A673 (cell line): ENCODE measurements around the gene ZNF142. TPM values are rescaled to one million over a fixed set of nuclear protein-coding genes. Genes with fewer than 3 reads are reported as not detected.

Experiments used
- BruUV-seq: library from RNA; stranded (reverse); fragments of 400-500 nt; replicated peaks from 2 replicates; lab custom pipeline; 2021; lab: Mats Ljungman, UMichigan
- CTCF ChIA-PET: fragments of 300-600 bp; sonication (Branson Sonifier 250); formaldehyde crosslinking; loops from one replicate; lab custom pipeline; 2022; ENCODE audit warnings: antibody characterized with exemption; lab: Charles Lee
- POLR2A ChIA-PET: fragments of 300-600 bp; sonication (Branson Sonifier 250); formaldehyde crosslinking; loops from one replicate; lab custom pipeline; 2022; ENCODE audit warnings: antibody characterized with exemption; ENCODE audit not compliant: low non-redundant PET; lab: Charles Lee
- DNase-seq: peaks from one replicate; pipeline ENCODE4 v3.0.0-alpha.2; 2015; ENCODE audit warnings: low spot score
- H3K27ac ChIP-seq: fragments of 200-600 bp; sonication (generic); 2 replicates; pipeline ENCODE4 v1.5.1; 2016; ENCODE audit warnings: mixed run types, low read depth, mild to moderate bottlenecking, mixed read lengths, antibody characterized with exemption, low read length; ENCODE audit not compliant: poor library complexity, severe bottlenecking
- H3K27me3 ChIP-seq: fragments of 200-600 bp; sonication (generic); replicated peaks from 2 replicates; pipeline ENCODE4 v1.6.1; 2017; ENCODE audit warnings: mixed run types, low read depth, mild to moderate bottlenecking, mixed read lengths, antibody characterized with exemption, low read length; ENCODE audit not compliant: insufficient read depth, poor library complexity
- H3K36me3 ChIP-seq: fragments of 200-600 bp; sonication (generic); 2 replicates; pipeline ENCODE4 v1.6.1; 2016; ENCODE audit warnings: mixed run types, mild to moderate bottlenecking, mixed read lengths, antibody characterized with exemption, low read length; ENCODE audit not compliant: insufficient read depth, poor library complexity, severe bottlenecking
- H3K4me1 ChIP-seq: fragments of 200-600 bp; sonication (generic); 2 replicates; pipeline ENCODE4 v1.6.1; 2017; ENCODE audit warnings: mixed run types, mild to moderate bottlenecking, mixed read lengths, antibody characterized with exemption, low read length; ENCODE audit not compliant: insufficient read depth, poor library complexity, severe bottlenecking
- H3K4me3 ChIP-seq: fragments of 200-600 bp; sonication (generic); 2 replicates; pipeline ENCODE4 v1.5.1; 2016; ENCODE audit warnings: low read depth, mixed run types, mild to moderate bottlenecking, mixed read lengths, low read length; ENCODE audit not compliant: poor library complexity, severe bottlenecking
- H3K9me3 ChIP-seq: fragments of 200-600 bp; sonication (generic); 2 replicates; pipeline ENCODE4 v1.6.1; 2016; ENCODE audit warnings: mixed run types, low read depth, mild to moderate bottlenecking, mixed read lengths, antibody characterized with exemption, low read length; ENCODE audit not compliant: poor library complexity, severe bottlenecking
- CTCF ChIP-seq: fragments of 300-800, 200-600 bp; sonication (generic); conservative IDR thresholded peaks from 2 replicates; pipeline ENCODE4 v1.5.1; 2017; ENCODE audit warnings: low read depth, mild to moderate bottlenecking, antibody characterized with exemption, low read length, moderate library complexity, mixed read lengths
- EZH2 ChIP-seq: fragments of 200-600 bp; sonication (generic); IDR thresholded peaks from 2 replicates; pipeline ENCODE4 v1.6.1; 2017; ENCODE audit warnings: borderline replicate concordance, low read depth, mild to moderate bottlenecking, mixed read lengths, antibody characterized with exemption, low read length; ENCODE audit not compliant: poor library complexity, severe bottlenecking
- intact Hi-C: fragments of 100-400 bp; cut with micrococcal nuclease; formaldehyde crosslinking; loops from one replicate; pipeline ENCODE4 v1.10.0; 2022; ENCODE audit not compliant: unreplicated experiment
- total RNA-seq: library from RNA; stranded (reverse); gene quantifications from 2 replicates; pipeline ENCODE4 v1.2.3, GENCODE V29; 2021

The ZNF142 gene
- total RNA-seq, 1 experiment from 2014 or later, result 65.3 TPM

- no peaks in the 10 kb centered on the region for H3K36me3 ChIP-seq
- intact Hi-C loops, result no loop called here
- no peaks in the 10 kb centered on the region for H3K9me3 ChIP-seq
- peaks cover 9% of the 10 kb centered on the region for H3K4me1 ChIP-seq
- TF ChIP-seq EZH2 (no peak), CTCF (no peak)
- CTCF ChIA-PET, result no interaction called here
- H3K4me3 ChIP-seq, result no peak overlapping the region
- no peaks in the 10 kb centered on the region for H3K27me3 ChIP-seq
- no TSS peak for BruUV-seq
- POLR2A ChIA-PET, result no interaction called here
- DNase-seq, result no peak
- no peak overlapping the region for H3K27ac ChIP-seq
These were observed 33.1 kb downstream of the ZNF142 start for GRCh38 chr2:218626369-218626768.

- POLR2A ChIA-PET, result no interaction called here
- H3K36me3 ChIP-seq, result no peaks in the 10 kb centered on the region
- intact Hi-C loops, result no loop called here
- no peak for DNase-seq
- no peak overlapping the region for H3K27ac ChIP-seq
- H3K9me3 ChIP-seq, result no peaks in the 10 kb centered on the region
- H3K27me3 ChIP-seq, result no peaks in the 10 kb centered on the region
- H3K4me1 ChIP-seq, result peaks cover 9% of the 10 kb centered on the region
- H3K4me3 ChIP-seq, result no peak overlapping the region
- CTCF ChIA-PET, result interaction anchor here (0.6 kb wide), 1 partner anchor 15 kb away, joined by 8 read pairs; no protein-coding TSS in a partner anchor
- TF ChIP-seq CTCF (no peak), EZH2 (no peak)
- no TSS peak for BruUV-seq
These were observed 36.1 kb downstream of the ZNF142 start for GRCh38 chr2:218623366-218623705.

- CTCF ChIA-PET, result interaction anchor here (0.6 kb wide), 1 partner anchor 14 kb away, joined by 8 read pairs; no protein-coding TSS in a partner anchor
- Histone ChIP-seq H3K4me3 (no peak overlapping the region), H3K27me3 (no peaks in the 10 kb centered on the region), H3K4me1 (peaks cover 9% of the 10 kb centered on the region), H3K9me3 (no peaks in the 10 kb centered on the region), H3K36me3 (no peaks in the 10 kb centered on the region), H3K27ac (no peak overlapping the region)
- no TSS peak for BruUV-seq
- peak; percentile 31 for DNase-seq
- no peak for TF ChIP-seq CTCF
- no peak for TF ChIP-seq EZH2
- intact Hi-C loops, result no loop called here
- POLR2A ChIA-PET, result no interaction called here
These were observed 36.6 kb downstream of the ZNF142 start for GRCh38 chr2:218622606-218623365.
